ENCODE measurements around the gene FAM131C. TPM values are rescaled to one million over a fixed set of nuclear protein-coding genes. Genes with fewer than 3 reads are reported as not detected.

FAM131C gene
- total RNA-seq, 1 donor: 0.36 TPM

- no peak overlapping the region for H2AFZ ChIP-seq (ENCODE audit: low read length)
- no peak for TF ChIP-seq CTCF (IDR thresholded peaks at IDR 0.05; ENCODE audit: extremely low read depth, low read depth, low read length)
- H4K20me1 ChIP-seq (ENCODE audit: insufficient read depth, low read length): peaks cover 5% of the 10 kb centered on the region
- peak; percentile 67 for DNase-seq (ENCODE audit: insufficient read length, low spot score, missing footprints)
- H3K79me2 ChIP-seq (ENCODE audit: insufficient read depth, low read length): no peaks in the 10 kb centered on the region
- H3K4me1 ChIP-seq (ENCODE audit: insufficient read depth, low read length): peaks cover 34% of the 10 kb centered on the region
- no peaks in the 10 kb centered on the region for H3K36me3 ChIP-seq (ENCODE audit: insufficient read depth, low read length)
- H3K27ac ChIP-seq (ENCODE audit: low read depth, low read length): peak overlapping the region; percentile 6
- no peak overlapping the region for H3K4me3 ChIP-seq (ENCODE audit: insufficient read depth, low read length)
- H3K4me2 ChIP-seq (ENCODE audit: insufficient read depth, low read length): no peak overlapping the region
- no peaks in the 10 kb centered on the region for H3K27me3 ChIP-seq (ENCODE audit: insufficient read depth, low read length)
- no peaks in the 10 kb centered on the region for H3K9me3 ChIP-seq (ENCODE audit: low read depth, low read length)
Measured at GRCh38 chr1:16117936-16118335, 44.5 kb upstream of the FAM131C start.

GRCh38 chr1:16117369-16117768 lies 43.9 kb upstream of the FAM131C start:
- Histone ChIP-seq H3K4me2 (ENCODE audit: insufficient read depth, low read length) (no peak overlapping the region), H3K4me3 (ENCODE audit: insufficient read depth, low read length) (no peak overlapping the region), H4K20me1 (ENCODE audit: insufficient read depth, low read length) (peaks cover 1% of the 10 kb centered on the region), H3K36me3 (ENCODE audit: insufficient read depth, low read length) (no peaks in the 10 kb centered on the region), H2AFZ (ENCODE audit: low read length) (no peak overlapping the region), H3K27ac (ENCODE audit: low read depth, low read length) (peak overlapping the region; percentile 6), H3K9me3 (ENCODE audit: low read depth, low read length) (no peaks in the 10 kb centered on the region), H3K4me1 (ENCODE audit: insufficient read depth, low read length) (peaks cover 34% of the 10 kb centered on the region), H3K79me2 (ENCODE audit: insufficient read depth, low read length) (no peaks in the 10 kb centered on the region), H3K27me3 (ENCODE audit: insufficient read depth, low read length) (no peaks in the 10 kb centered on the region)
- DNase-seq (ENCODE audit: insufficient read length, low spot score, missing footprints): peak; percentile 87
- TF ChIP-seq CTCF (IDR thresholded peaks at IDR 0.05; ENCODE audit: extremely low read depth, low read depth, low read length): no peak

GRCh38 chr1:16116625-16117024 lies 43.2 kb upstream of the FAM131C start:
- TF ChIP-seq CTCF (IDR thresholded peaks at IDR 0.05; ENCODE audit: extremely low read depth, low read depth, low read length): no peak
- H3K4me2 ChIP-seq (ENCODE audit: insufficient read depth, low read length): no peak overlapping the region
- H2AFZ ChIP-seq (ENCODE audit: low read length): no peak overlapping the region
- H3K27ac ChIP-seq (ENCODE audit: low read depth, low read length): no peak overlapping the region
- no peak for DNase-seq (ENCODE audit: insufficient read length, low spot score, missing footprints)
- no peaks in the 10 kb centered on the region for H3K9me3 ChIP-seq (ENCODE audit: low read depth, low read length)
- H4K20me1 ChIP-seq (ENCODE audit: insufficient read depth, low read length): no peaks in the 10 kb centered on the region
- H3K4me3 ChIP-seq (ENCODE audit: insufficient read depth, low read length): no peak overlapping the region
- no peaks in the 10 kb centered on the region for H3K79me2 ChIP-seq (ENCODE audit: insufficient read depth, low read length)
- H3K36me3 ChIP-seq (ENCODE audit: insufficient read depth, low read length): no peaks in the 10 kb centered on the region
- H3K27me3 ChIP-seq (ENCODE audit: insufficient read depth, low read length): no peaks in the 10 kb centered on the region
- peaks cover 34% of the 10 kb centered on the region for H3K4me1 ChIP-seq (ENCODE audit: insufficient read depth, low read length)

DNA sequence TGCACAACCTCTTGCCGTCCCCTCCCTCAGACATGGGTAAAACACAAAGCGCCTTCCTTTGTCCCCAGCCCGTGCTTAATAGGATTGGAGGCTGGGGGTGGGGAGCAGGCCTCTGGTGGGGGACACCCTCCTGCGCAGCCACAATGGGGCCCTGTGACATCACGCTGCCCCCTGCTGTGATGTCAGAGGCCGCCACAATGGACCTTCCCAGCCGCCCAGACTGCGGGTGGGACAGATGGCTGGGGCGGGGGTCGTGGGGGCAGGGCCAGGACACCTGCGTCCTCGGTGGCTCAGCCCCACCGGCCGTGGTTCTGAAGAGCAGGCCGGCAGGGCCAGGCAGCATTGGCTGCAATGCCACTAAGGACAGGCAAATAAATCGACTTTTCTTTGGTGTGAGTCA lies 42.6 kb upstream of the FAM131C start:
- Histone ChIP-seq H3K79me2 (ENCODE audit: insufficient read depth, low read length) (no peaks in the 10 kb centered on the region), H2AFZ (ENCODE audit: low read length) (no peak overlapping the region), H3K9me3 (ENCODE audit: low read depth, low read length) (no peaks in the 10 kb centered on the region), H4K20me1 (ENCODE audit: insufficient read depth, low read length) (no peaks in the 10 kb centered on the region), H3K36me3 (ENCODE audit: insufficient read depth, low read length) (no peaks in the 10 kb centered on the region), H3K27ac (ENCODE audit: low read depth, low read length) (no peak overlapping the region), H3K4me1 (ENCODE audit: insufficient read depth, low read length) (peaks cover 39% of the 10 kb centered on the region), H3K4me3 (ENCODE audit: insufficient read depth, low read length) (no peak overlapping the region), H3K27me3 (ENCODE audit: insufficient read depth, low read length) (no peaks in the 10 kb centered on the region), H3K4me2 (ENCODE audit: insufficient read depth, low read length) (no peak overlapping the region)
- peak; percentile 27 for DNase-seq (ENCODE audit: insufficient read length, low spot score, missing footprints)
- TF ChIP-seq CTCF (IDR thresholded peaks at IDR 0.05; ENCODE audit: extremely low read depth, low read depth, low read length): no peak

Data from osteoblast (primary cell).